ENCODE results near the gene USP9X. TPM values are rescaled to one million over a fixed set of nuclear protein-coding genes. Genes with fewer than 3 reads are reported as not detected.

The USP9X gene
- total and polyA plus RNA-seq, 2 of the 8 experiments (the other 6 are each of a cell fraction or from before 2014, with no cell fraction given), result 79.2 to 300 TPM

- TF ChIP-seq SP2 (IDR thresholded peaks at IDR 0.05; ENCODE audit: low read length) (no peak), NRF1 (IDR thresholded peaks at IDR 0.05; ENCODE audit: low read depth, low read length) (no peak), YY1 (IDR thresholded peaks at IDR 0.05; ENCODE audit: low read depth, low read length) (no peak)
These were observed 2.0 kb downstream of the USP9X start (continued) for GRCh38 chrX:41087201-41087600.

Data from H1 (cell line).